Measurements from ENCODE around the gene THAP4. TPM values are rescaled to one million over a fixed set of nuclear protein-coding genes. Genes with fewer than 3 reads are reported as not detected.

The THAP4 gene
- total and polyA plus RNA-seq, 8 donors, result 16.0 to 172 (median 49.3) TPM

DNA sequence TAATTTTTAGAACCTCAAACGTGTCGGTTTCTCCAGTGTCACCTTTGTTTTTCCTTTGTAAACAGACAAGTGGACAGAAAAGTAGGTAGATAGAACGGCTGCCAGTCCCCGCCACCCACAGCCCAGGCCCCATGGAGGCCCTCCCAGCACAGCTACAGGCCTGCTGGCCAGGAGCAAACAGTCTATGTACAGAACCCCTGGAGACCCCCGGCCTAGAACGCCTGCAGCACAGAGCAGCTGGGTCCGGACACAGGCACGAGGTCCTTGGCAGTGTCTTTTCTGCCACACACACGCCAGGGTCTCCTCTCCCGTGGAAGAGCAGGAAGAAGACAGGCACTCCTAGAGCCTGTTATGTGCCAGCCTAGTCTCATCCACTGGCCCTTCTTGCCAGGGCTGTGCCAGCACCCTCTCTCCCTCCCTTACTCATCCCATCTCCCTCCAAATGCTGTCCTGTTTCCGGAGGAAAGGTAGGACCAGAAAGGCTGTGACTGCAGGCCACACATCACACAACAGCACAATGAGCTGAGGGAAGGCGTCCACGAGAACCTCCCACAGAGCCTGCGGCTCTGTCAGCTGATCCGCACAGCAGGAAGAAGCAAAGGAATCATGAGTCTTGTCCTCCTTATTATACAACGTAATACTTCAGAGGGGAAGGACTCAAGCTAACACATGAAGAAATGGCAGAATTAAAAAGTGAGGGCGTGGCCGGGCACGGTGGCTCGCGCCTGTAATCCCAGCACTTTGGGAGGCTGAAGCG lies 42.0 kb upstream of the THAP4 start:
- DNase-seq, result no peak
- no peaks in the 10 kb centered on the region for H3K27me3 ChIP-seq
- WGBS, 5 donors, result 83 to 89% (median 87%) methylated on average over 22 of the region's 22 CpGs
- H3K36me3 ChIP-seq, result peaks cover 11 to 99% (median 84%) of the 10 kb centered on the region in 4 donors
- H3K9me3 ChIP-seq, result no peaks in the 10 kb centered on the region
- intact Hi-C loops (cut with DNase I; ENCODE audit: low total_unique reads), result no loop called here
- H3K27ac ChIP-seq, result no peak overlapping the region
- H3K4me1 ChIP-seq, result peaks cover 0 to 10% (median 4%) of the 10 kb centered on the region in 4 donors
- H3K4me3 ChIP-seq, result no peak overlapping the region
- no peak for TF ChIP-seq POLR2AphosphoS5 (IDR thresholded peaks at IDR 0.05)
- TF ChIP-seq, protein P1, sequence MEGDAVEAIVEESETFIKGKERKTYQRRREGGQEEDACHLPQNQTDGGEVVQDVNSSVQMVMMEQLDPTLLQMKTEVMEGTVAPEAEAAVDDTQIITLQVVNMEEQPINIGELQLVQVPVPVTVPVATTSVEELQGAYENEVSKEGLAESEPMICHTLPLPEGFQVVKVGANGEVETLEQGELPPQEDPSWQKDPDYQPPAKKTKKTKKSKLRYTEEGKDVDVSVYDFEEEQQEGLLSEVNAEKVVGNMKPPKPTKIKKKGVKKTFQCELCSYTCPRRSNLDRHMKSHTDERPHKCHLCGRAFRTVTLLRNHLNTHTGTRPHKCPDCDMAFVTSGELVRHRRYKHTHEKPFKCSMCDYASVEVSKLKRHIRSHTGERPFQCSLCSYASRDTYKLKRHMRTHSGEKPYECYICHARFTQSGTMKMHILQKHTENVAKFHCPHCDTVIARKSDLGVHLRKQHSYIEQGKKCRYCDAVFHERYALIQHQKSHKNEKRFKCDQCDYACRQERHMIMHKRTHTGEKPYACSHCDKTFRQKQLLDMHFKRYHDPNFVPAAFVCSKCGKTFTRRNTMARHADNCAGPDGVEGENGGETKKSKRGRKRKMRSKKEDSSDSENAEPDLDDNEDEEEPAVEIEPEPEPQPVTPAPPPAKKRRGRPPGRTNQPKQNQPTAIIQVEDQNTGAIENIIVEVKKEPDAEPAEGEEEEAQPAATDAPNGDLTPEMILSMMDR (IDR thresholded peaks at IDR 0.05), result no peak
- TF ChIP-seq EP300 (IDR thresholded peaks at IDR 0.05), result no peak
- no peak for TF ChIP-seq POLR2A (IDR thresholded peaks at IDR 0.05)

DNA sequence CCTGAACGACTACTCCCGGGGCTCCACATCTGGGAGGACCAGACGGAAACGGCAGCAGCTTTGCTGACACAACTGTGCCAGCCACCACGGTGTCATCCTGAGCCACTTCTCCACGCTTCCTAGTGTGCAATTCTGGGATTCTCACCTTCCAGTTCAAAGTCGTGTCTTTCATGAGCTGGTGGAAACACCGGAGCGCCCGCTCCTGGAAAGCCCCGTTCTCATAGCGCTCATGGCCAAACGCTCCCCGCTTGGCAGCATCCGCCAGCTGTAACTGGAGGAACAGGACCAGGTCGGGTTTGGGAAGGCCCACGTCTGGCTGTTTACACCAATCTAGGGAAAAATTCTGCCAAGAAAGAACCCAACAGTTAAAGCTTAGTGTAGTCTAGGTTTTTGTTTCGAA lies 41.3 kb upstream of the THAP4 start:
- TF ChIP-seq EP300 (IDR thresholded peaks at IDR 0.05), result no peak
- no peak for TF ChIP-seq POLR2A (IDR thresholded peaks at IDR 0.05)
- no peak for TF ChIP-seq POLR2AphosphoS5 (IDR thresholded peaks at IDR 0.05)
- TF ChIP-seq, protein P1 (IDR thresholded peaks at IDR 0.05), result no peak
- Histone ChIP-seq H3K9me3 (no peaks in the 10 kb centered on the region), H3K27me3 (no peaks in the 10 kb centered on the region), H3K4me3 (no peak overlapping the region), H3K27ac (no peak overlapping the region), H3K4me1 (peaks cover 0 to 10% (median 4%) of the 10 kb centered on the region in 4 donors), H3K36me3 (peaks cover 11 to 95% (median 86%) of the 10 kb centered on the region in 4 donors)
- intact Hi-C loops (cut with DNase I; ENCODE audit: low total_unique reads), result no loop called here
- 89 to 94% (median 91%) methylated on average over 18 of the region's 18 CpGs for WGBS, 5 donors
- no peak for DNase-seq

DNA sequence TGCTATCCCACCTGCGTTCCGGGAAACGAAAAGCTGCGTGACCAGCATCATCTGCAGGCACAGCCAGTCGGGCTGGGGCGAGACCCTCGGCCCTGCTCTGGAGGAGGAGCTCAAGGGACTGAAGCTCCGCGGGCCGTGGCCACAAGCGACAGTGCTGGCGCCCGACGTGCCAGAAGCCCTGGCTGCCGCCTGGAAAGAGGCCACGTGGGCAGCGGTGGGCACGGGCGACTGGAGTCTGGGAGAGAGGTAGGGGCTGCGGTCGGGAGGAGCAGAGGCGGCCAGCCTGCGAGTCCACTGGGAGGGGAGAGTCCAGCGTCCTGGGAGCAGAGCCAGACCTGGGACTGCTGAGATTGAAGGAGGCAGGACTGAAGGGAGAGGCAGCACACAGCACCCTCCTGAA lies 40.4 kb upstream of the THAP4 start:
- H3K4me3 ChIP-seq, result no peak overlapping the region
- intact Hi-C loops (cut with DNase I; ENCODE audit: low total_unique reads), result no loop called here
- no peaks in the 10 kb centered on the region for H3K27me3 ChIP-seq
- TF ChIP-seq, protein P1 (IDR thresholded peaks at IDR 0.05), result no peak
- TF ChIP-seq POLR2A (IDR thresholded peaks at IDR 0.05) (no peak), POLR2AphosphoS5 (IDR thresholded peaks at IDR 0.05) (no peak), EP300 (IDR thresholded peaks at IDR 0.05) (no peak)
- peaks cover 11 to 96% (median 93%) of the 10 kb centered on the region in 4 donors for H3K36me3 ChIP-seq
- no peak overlapping the region for H3K27ac ChIP-seq
- DNase-seq, result no peak
- no peaks in the 10 kb centered on the region for H3K9me3 ChIP-seq
- peaks cover 0 to 10% (median 4%) of the 10 kb centered on the region in 4 donors for H3K4me1 ChIP-seq
- 85 to 97% (median 91%) methylated on average over 23 to 24 of the region's 24 CpGs for WGBS, 5 donors

DNA sequence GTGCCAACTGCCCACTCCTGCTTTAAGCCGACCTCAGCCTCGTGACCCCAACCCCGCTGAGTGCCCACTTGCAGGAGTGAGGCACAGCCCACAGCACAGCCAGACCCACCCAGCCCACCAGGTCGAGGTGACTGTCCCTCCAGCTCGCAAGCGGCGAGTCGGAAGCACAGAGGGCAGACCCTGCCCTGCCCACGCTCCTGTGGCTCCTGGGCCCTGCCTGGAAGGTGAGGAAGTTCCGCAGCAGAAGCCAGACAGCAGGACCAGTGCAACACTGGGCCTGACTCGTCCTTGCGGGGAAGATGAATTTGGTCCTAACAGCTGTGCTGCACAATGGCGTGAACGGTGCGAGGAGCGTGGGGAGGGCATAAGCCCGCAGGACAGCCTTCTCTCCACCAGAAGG lies 39.7 kb upstream of the THAP4 start:
- H3K4me1 ChIP-seq, result peaks cover 0 to 10% (median 4%) of the 10 kb centered on the region in 4 donors
- H3K9me3 ChIP-seq, result no peaks in the 10 kb centered on the region
- no peaks in the 10 kb centered on the region for H3K27me3 ChIP-seq
- no peak overlapping the region for H3K27ac ChIP-seq
- DNase-seq, result no peak
- 84 to 97% (median 95%) methylated on average over 12 to 17 of the region's 17 CpGs for WGBS, 5 donors
- TF ChIP-seq EP300 (IDR thresholded peaks at IDR 0.05), result no peak
- TF ChIP-seq, protein P1 (IDR thresholded peaks at IDR 0.05), result no peak
- TF ChIP-seq POLR2A (IDR thresholded peaks at IDR 0.05), result no peak
- no peak for TF ChIP-seq POLR2AphosphoS5 (IDR thresholded peaks at IDR 0.05)
- H3K36me3 ChIP-seq, result peaks cover 16 to 97% (median 93%) of the 10 kb centered on the region in 4 donors
- intact Hi-C loops (cut with DNase I; ENCODE audit: low total_unique reads), result no loop called here
- no peak overlapping the region for H3K4me3 ChIP-seq

Measured in stomach (tissue), 9 donors.